GM18498 (cell line): ENCODE measurements around the gene SMAD7.

Source experiments
- ATAC-seq: cut with Tn5 transposase; IDR thresholded peaks from one replicate; pipeline ENCODE4 v1.9.1; 2021; ENCODE audit warnings: mild to moderate bottlenecking, moderate library complexity; ENCODE audit not compliant: unreplicated experiment

Gene SMAD7

GRCh38 chr18:48950536-48951447 is at the start of gene SMAD7:
SMAD7 (minus strand) TSS chr18:48950965; CDS start chr18:48950424, 541 bp downstream.
- ATAC-seq: no peak

- no peak for ATAC-seq
Measured at GRCh38 chr18:48999569-48999968, 48.8 kb upstream of the SMAD7 start.

- ATAC-seq: no peak
Measured at GRCh38 chr18:48997985-48998831, 47.4 kb upstream of the SMAD7 start.

GRCh38 chr18:48997681-48997984 is 46.9 kb upstream of the SMAD7 start:
- no peak for ATAC-seq

- no peak for ATAC-seq
Measured at GRCh38 chr18:48996901-48997463, 46.2 kb upstream of the SMAD7 start.

- ATAC-seq: no peak
Measured at GRCh38 chr18:48996041-48996440, 45.3 kb upstream of the SMAD7 start.

- no peak for ATAC-seq
Measured at GRCh38 chr18:48994926-48995835, 44.4 kb upstream of the SMAD7 start.

GRCh38 chr18:48994044-48994651 is 43.4 kb upstream of the SMAD7 start:
- no peak for ATAC-seq

- no peak for ATAC-seq
Measured at GRCh38 chr18:48993586-48993985, 42.8 kb upstream of the SMAD7 start.

- ATAC-seq: no peak
Measured at GRCh38 chr18:48992791-48993555, 42.2 kb upstream of the SMAD7 start.

GRCh38 chr18:48992133-48992532 is 41.4 kb upstream of the SMAD7 start:
- no peak for ATAC-seq

GRCh38 chr18:48991676-48992075 is 40.9 kb upstream of the SMAD7 start:
- no peak for ATAC-seq

- ATAC-seq: no peak
Measured at GRCh38 chr18:48991319-48991660, 40.5 kb upstream of the SMAD7 start.

- no peak for ATAC-seq
Measured at GRCh38 chr18:48990481-48991318, 39.9 kb upstream of the SMAD7 start.

GRCh38 chr18:48989304-48990303 is 38.8 kb upstream of the SMAD7 start:
- ATAC-seq: no peak

- no peak for ATAC-seq
Measured at GRCh38 chr18:48988508-48989303, 37.9 kb upstream of the SMAD7 start.

- no peak for ATAC-seq
Measured at GRCh38 chr18:48987821-48988220, 37.1 kb upstream of the SMAD7 start.
